Measurements from ENCODE around the gene OR5AN1. TPM values are rescaled to one million over a fixed set of nuclear protein-coding genes. Genes with fewer than 3 reads are reported as not detected.

OR5AN1 gene
- total and polyA plus RNA-seq, 2 of the 8 experiments (the other 6 are each of a cell fraction or from before 2014, with no cell fraction given): not detected

DNA sequence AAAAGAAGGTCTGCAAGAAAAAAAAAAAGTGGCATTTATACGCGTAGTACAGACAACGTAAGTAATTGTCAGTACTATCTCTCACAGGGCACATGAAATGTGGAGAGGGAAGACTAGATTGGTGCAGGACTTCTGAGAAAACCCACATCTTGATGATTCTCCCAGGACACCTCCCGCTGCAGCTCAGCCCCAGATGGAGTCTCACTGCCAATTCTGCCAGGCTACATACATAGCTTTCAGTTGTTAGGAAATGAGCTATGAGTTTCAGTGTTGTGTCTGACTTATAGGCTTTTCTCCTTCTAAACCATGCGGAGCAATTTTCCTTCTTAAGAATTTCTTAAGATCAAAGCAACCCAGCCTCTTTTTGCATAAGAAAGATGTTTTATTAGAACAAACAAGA is 57.9 kb downstream of the OR5AN1 start:
- no peaks in the 10 kb centered on the region for H3K4me1 ChIP-seq (replicated peaks in 1 of 4; ENCODE audit: control insufficient read depth in 3 of 4, insufficient read depth in 4 of 4, low read length in 3 of 4)
- no peaks in the 10 kb centered on the region for H3K23me2 ChIP-seq (ENCODE audit: low read depth, low read length)
- H2BK5ac ChIP-seq (ENCODE audit: low read depth, low read length): no peak overlapping the region
- no peak overlapping the region for H3K4me2 ChIP-seq (ENCODE audit: insufficient read depth in 1 of 2, low read depth in 2 of 2, low read length in 2 of 2)
- H3K36me3 ChIP-seq (ENCODE audit: control insufficient read depth in 2 of 4, insufficient read depth in 4 of 4, low read length in 3 of 4): no peaks in the 10 kb centered on the region
- FAIRE-seq: no peak
- H4K20me1 ChIP-seq (replicated peaks in 1 of 2; ENCODE audit: control insufficient read depth in 1 of 2, insufficient read depth in 2 of 2, low read length in 2 of 2): no peaks in the 10 kb centered on the region
- H2BK15ac ChIP-seq (ENCODE audit: low read length): no peak overlapping the region
- no peak overlapping the region for H2BK12ac ChIP-seq (ENCODE audit: low read depth, low read length)
- no peak overlapping the region for H3K56ac ChIP-seq (replicated peaks; ENCODE audit: insufficient read length, low read depth, low read length)
- DNase-seq (ENCODE audit: low read depth in 1 of 2, low spot score in 2 of 2): no peak
- no peak overlapping the region for H3K9ac ChIP-seq (replicated peaks in 1 of 4; ENCODE audit: extremely low read depth in 1 of 4, low read depth in 3 of 4, low read length in 3 of 4)
- H3K4me3 ChIP-seq (ENCODE audit: extremely low read depth in 1 of 4, insufficient read depth in 2 of 4, low read depth in 3 of 4, low read length in 4 of 4): no peak overlapping the region
- H3K9me3 ChIP-seq (ENCODE audit: insufficient read depth in 2 of 2, low read depth in 1 of 2, low read length in 1 of 2): peaks cover 0 to 2% of the 10 kb centered on the region in 2 experiments; a peak in 1 of 4 replicates
- no peak overlapping the region for H4K5ac ChIP-seq (ENCODE audit: insufficient read length, low read depth, low read length)
- CTCF ChIA-PET (ENCODE audit: partially characterized antibody): interaction anchor here (1.2 to 4.1 kb wide), 3 partner anchors 9 to 245 kb away, joined by 3 to 10 read pairs (median 4); partner anchors contain the start of genes DTX4 and OR5A2
- no peak overlapping the region for H3K18ac ChIP-seq (ENCODE audit: extremely low read depth, low read length)
- H3K27ac ChIP-seq (ENCODE audit: low read depth, low read length): no peak overlapping the region
- H4K8ac ChIP-seq (ENCODE audit: extremely low read depth, insufficient read depth, low read length): no peak overlapping the region
- no peaks in the 10 kb centered on the region for H3K27me3 ChIP-seq (replicated peaks in 1 of 4; ENCODE audit: control insufficient read depth in 3 of 4, extremely low read depth in 1 of 4, insufficient read depth in 3 of 4, low read length in 3 of 4)
- H2AFZ ChIP-seq (ENCODE audit: low read length): no peak overlapping the region
- no peak overlapping the region for H2AK5ac ChIP-seq (ENCODE audit: low read depth, low read length)
- no peaks in the 10 kb centered on the region for H3K79me1 ChIP-seq (ENCODE audit: low read depth, low read length)
- H2BK120ac ChIP-seq (replicated peaks; ENCODE audit: low read depth, low read length): no peak overlapping the region
- no peak for TF ChIP-seq EZH2 (IDR thresholded peaks at IDR 0.05; ENCODE audit: low read depth, low read length, severe bottlenecking)
- no peak for TF ChIP-seq EP300 (IDR thresholded peaks at IDR 0.05; ENCODE audit: borderline replicate concordance in 1 of 2, low read depth in 2 of 2, low read length in 2 of 2)
- no peak for TF ChIP-seq POU5F1 (IDR thresholded peaks at IDR 0.05; ENCODE audit: low read depth, low read length)
- TF ChIP-seq, protein P1, sequence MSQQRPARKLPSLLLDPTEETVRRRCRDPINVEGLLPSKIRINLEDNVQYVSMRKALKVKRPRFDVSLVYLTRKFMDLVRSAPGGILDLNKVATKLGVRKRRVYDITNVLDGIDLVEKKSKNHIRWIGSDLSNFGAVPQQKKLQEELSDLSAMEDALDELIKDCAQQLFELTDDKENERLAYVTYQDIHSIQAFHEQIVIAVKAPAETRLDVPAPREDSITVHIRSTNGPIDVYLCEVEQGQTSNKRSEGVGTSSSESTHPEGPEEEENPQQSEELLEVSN (IDR thresholded peaks at IDR 0.05): no peak
- TF ChIP-seq EGR1 (IDR thresholded peaks at IDR 0.05; ENCODE audit: borderline replicate concordance, low read depth, low read length): no peak
- no peak for TF ChIP-seq CHD2 (IDR thresholded peaks at IDR 0.05; ENCODE audit: low read length)
- no peak for TF ChIP-seq RXRA (IDR thresholded peaks at IDR 0.05; ENCODE audit: insufficient read depth, low read depth, low read length)
- H4K91ac ChIP-seq (replicated peaks; ENCODE audit: insufficient read length, low read length): no peak overlapping the region
- no peak overlapping the region for H3K14ac ChIP-seq (ENCODE audit: insufficient read length)
- H3K79me2 ChIP-seq (ENCODE audit: control insufficient read depth in 1 of 2, insufficient read depth in 2 of 2, low read length in 2 of 2): no peaks in the 10 kb centered on the region
- POLR2A ChIA-PET (ENCODE audit: partially characterized antibody): interaction anchor here (0.6 kb wide), 1 partner anchor 945 kb away, joined by 4 read pairs; no protein-coding TSS in a partner anchor
- 96% methylated on average over 5 of the region's 5 CpGs; no CpG with 5 or more reads in 1 of the 2 experiments for WGBS, 2 experiments (ENCODE audit: extremely low coverage in 1 of 2, insufficient coverage in 1 of 2, insufficient read length in 1 of 2, insufficient replicate concordance in 2 of 2, low coverage in 1 of 2, low lambda C conversion rate in 2 of 2, missing lambda C conversion rate in 1 of 2)
- no peak overlapping the region for H3K4ac ChIP-seq (replicated peaks; ENCODE audit: insufficient read length, low read depth, low read length)
- no peak overlapping the region for H3K23ac ChIP-seq (ENCODE audit: insufficient read length)
- no peak overlapping the region for H2BK20ac ChIP-seq (ENCODE audit: low read length)

Data from H1 (cell line).